AG04450 (cell line): ENCODE measurements around the gene ISLR. TPM values are rescaled to one million over a fixed set of nuclear protein-coding genes. Genes with fewer than 3 reads are reported as not detected.
A peak's percentile ranks its signal among the peaks of the same experiment; 100 is the strongest.

ENCODE experiments used
- CTCF ChIA-PET: fragments of 300-600, 350-600 bp; formaldehyde crosslinking; extraction: SDS; loops from one replicate; lab custom pipeline; 2022; ENCODE audit warnings: antibody characterized with exemption, inconsistent platforms; lab: Charles Lee
- POLR2A ChIA-PET: fragments of 350-600 bp; formaldehyde crosslinking; extraction: SDS; loops from one replicate; lab custom pipeline; 2021; ENCODE audit warnings: antibody characterized with exemption, inconsistent platforms; lab: Yijun Ruan, JAX
- DNase-seq: peaks from one replicate; pipeline ENCODE4 v3.0.0-alpha.2; 2011; ENCODE audit warnings: low read depth, low spot score
- H3K27ac ChIP-seq: one replicate; pipeline ENCODE4 v1.5.1; 2012; ENCODE audit warnings: low read depth, low read length, control low read depth
- H3K27me3 ChIP-seq: one replicate; pipeline ENCODE4 v1.6.0; 2012; ENCODE audit warnings: low read length; ENCODE audit not compliant: control insufficient read depth, insufficient read depth
- H3K4me3 ChIP-seq: 2 replicates; pipeline ENCODE4 v1.5.1; 2011; ENCODE audit warnings: mild to moderate bottlenecking, low read depth, low read length, control low read depth
- H3K9me3 ChIP-seq: 2 replicates; pipeline ENCODE4 v1.5.1; 2012; ENCODE audit warnings: low read length; ENCODE audit not compliant: control insufficient read depth, insufficient read depth
- CTCF ChIP-seq: IDR thresholded peaks from 2 replicates; pipeline ENCODE4 v1.5.1; 2011; ENCODE audit warnings: low read depth, low read length, control low read depth, inconsistent platforms
- polyA minus RNA-seq: library from RNA; depleted of rRNA, polyadenylated mRNA; stranded (reverse); fragments of >200 nt; gene quantifications from 2 replicates; pipeline ENCODE4 v1.2.3, GENCODE V29; 2011; rRNA and poly(A)+ RNA removed
- polyA plus RNA-seq: library from polyadenylated mRNA; depleted of rRNA; stranded (reverse); fragments of >200 nt; gene quantifications from 2 replicates; pipeline ENCODE4 v1.2.3, GENCODE V29; 2011; rRNA removed

ISLR gene
- polyA plus RNA-seq: 2.3 and 3.0 TPM in 2 replicates
- polyA minus RNA-seq: 0.96 and 1.0 TPM in 2 replicates

GRCh38 chr15:74173380-74174218 lies at the start of gene ISLR:
Gene ISLR, plus strand, starts transcription at chr15:74173710. Its CDS starts 1,149 bp downstream, at chr15:74174859.
- Histone ChIP-seq H3K27ac (peak within 1 kb of the TSS; percentile 41), H3K4me3 (no peak within 1 kb of the TSS), H3K9me3 (no peaks in the 10 kb centered on the region; the same call in 1 of the 2 replicates), H3K27me3 (peaks cover 8% of the 10 kb centered on the region)
- POLR2A ChIA-PET: interaction anchor here (0.6 kb wide), 1 partner anchor 403 kb away, joined by 4 read pairs; no protein-coding TSS in a partner anchor
- no peak for TF ChIP-seq CTCF
- no peak for DNase-seq
- CTCF ChIA-PET: interaction anchor here (0.5 to 1.0 kb wide), 2 partner anchors 147 to 200 kb away, joined by 3 read pairs; no protein-coding TSS in a partner anchor

- Histone ChIP-seq H3K27ac (no peak overlapping the region), H3K4me3 (no peak overlapping the region), H3K9me3 (no peaks in the 10 kb centered on the region; the same call in 1 of the 2 replicates), H3K27me3 (peaks cover 72% of the 10 kb centered on the region)
- DNase-seq: no peak
- TF ChIP-seq CTCF: no peak
- CTCF ChIA-PET: interaction anchor here (0.8 to 2.0 kb wide), 3 partner anchors 70 to 199 kb away, joined by 3 to 7 read pairs (median 6); no protein-coding TSS in a partner anchor
- POLR2A ChIA-PET: no interaction called here
These were observed 49.3 kb upstream of the ISLR start for GRCh38 chr15:74124196-74124595.

- CTCF ChIA-PET: interaction anchor here (2.4 to 4.6 kb wide), 3 partner anchors 71 to 198 kb away, joined by 27 to 43 read pairs (median 36); no protein-coding TSS in a partner anchor
- no peak for DNase-seq
These were observed 48.8 kb upstream of the ISLR start for GRCh38 chr15:74124759-74125158.

GRCh38 chr15:74127255-74127953 lies 46.1 kb upstream of the ISLR start:
- no peak overlapping the region for H3K27ac ChIP-seq
- DNase-seq: peak; percentile 55
- CTCF ChIA-PET: interaction anchor here (0.6 to 4.6 kb wide), 25 partner anchors 20 to 1885 kb away, joined by 3 to 58 read pairs (median 4); no protein-coding TSS in a partner anchor
- TF ChIP-seq CTCF: peak; percentile 95
- peaks cover 87% of the 10 kb centered on the region for H3K27me3 ChIP-seq
- POLR2A ChIA-PET: interaction anchor here (0.7 kb wide), 1 partner anchor 554 kb away, joined by 5 read pairs; no protein-coding TSS in a partner anchor
- H3K4me3 ChIP-seq: peak overlapping the region; percentile 41
- no peaks in the 10 kb centered on the region; the same call in 1 of the 2 replicates for H3K9me3 ChIP-seq

More at GRCh38 chr15:74124759-74125158, 48.8 kb upstream of the ISLR start:
- peaks cover 76% of the 10 kb centered on the region for H3K27me3 ChIP-seq
- H3K27ac ChIP-seq: no peak overlapping the region
- TF ChIP-seq CTCF: no peak
- no peaks in the 10 kb centered on the region; the same call in 1 of the 2 replicates for H3K9me3 ChIP-seq
- POLR2A ChIA-PET: no interaction called here
- no peak overlapping the region for H3K4me3 ChIP-seq
